Epidermal melanocyte (primary cell): ENCODE results near the gene KCTD5.

Experiments used
- DNase-seq: peaks from one replicate; pipeline ENCODE4 v3.0.0; 2011; ENCODE audit warnings: low spot score; ENCODE audit not compliant: insufficient read length

KCTD5 gene

GRCh38 chr16:2724088-2724676 is 41.9 kb downstream of the KCTD5 start:
- DNase-seq, result no peak

- no peak for DNase-seq
Measured at GRCh38 chr16:2724816-2725348, 42.6 kb downstream of the KCTD5 start.

DNA sequence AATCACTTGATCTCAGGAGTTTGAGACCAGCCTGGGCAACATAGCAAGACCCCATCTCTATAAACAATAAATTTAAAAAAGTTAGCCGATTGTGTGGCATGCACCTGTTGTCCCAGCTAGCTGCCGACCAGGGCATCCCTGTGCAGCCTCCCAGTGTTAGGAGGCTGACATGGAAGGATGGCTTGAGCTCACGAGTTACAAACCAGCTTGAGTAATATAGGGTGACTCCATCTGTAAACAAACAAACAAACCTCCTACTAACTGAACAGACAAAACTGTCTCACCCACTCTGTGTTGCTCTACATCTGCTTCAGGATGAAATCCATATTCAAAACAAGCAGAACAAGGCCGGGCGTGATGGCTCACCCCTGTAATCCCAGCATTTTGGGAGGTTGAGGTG is 44.6 kb downstream of the KCTD5 start:
- no peak for DNase-seq

DNA sequence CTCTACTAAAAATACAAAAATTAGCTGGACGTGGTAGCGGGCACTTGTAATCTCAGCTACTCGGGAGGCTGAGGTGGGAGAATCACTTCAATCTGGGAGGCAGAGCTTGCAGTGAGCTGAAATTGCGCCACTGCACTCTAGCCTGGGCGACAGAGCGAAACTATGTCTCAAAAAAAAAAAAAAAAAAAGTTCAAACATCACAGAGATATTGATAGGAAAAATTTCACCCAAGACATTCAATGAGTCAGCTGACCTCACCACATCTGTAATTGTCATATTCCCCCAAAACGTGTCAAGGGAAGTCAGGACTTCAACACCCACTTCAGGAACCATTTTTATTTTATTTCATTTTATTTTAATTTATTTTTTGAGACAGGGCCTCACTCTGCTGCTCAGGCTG is 45.7 kb downstream of the KCTD5 start:
- DNase-seq, result no peak

DNA sequence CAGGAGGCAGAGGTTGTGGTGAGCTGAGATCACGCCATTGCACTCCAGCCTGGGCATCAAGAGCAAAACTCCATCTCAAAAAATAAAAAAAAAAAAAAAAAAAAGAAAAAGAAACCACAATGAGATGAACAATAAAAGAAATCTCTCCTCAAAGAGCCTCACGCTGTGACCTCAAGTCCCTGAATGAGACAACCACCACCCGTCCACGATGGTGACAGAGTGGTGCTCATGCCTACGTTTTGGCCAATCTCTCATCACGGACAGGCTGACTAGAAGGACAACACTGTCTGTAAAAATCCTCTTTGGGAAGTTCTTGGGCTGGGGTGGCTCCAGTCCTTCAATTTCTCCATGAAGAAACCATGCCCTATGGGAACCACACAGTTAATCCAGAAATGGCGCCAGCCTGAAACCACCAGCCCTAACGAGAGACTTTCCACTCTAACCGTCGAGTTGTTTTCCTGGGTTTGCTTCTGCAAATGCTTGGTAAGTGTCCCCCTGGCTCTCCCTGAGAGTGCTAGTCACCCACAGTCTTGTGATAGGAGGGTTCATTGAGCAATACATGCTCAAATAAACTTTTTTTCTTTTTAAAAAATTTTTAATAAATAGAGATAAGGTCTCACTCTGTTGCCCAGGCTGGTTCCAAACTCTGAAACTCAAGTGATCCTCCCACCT is 52.7 kb downstream of the KCTD5 start:
- no peak for DNase-seq

- DNase-seq, result no peak
Measured at GRCh38 chr16:2736476-2737237, 54.3 kb downstream of the KCTD5 start.

- no peak for DNase-seq
Measured at GRCh38 chr16:2737238-2737605, 54.9 kb downstream of the KCTD5 start.

DNA sequence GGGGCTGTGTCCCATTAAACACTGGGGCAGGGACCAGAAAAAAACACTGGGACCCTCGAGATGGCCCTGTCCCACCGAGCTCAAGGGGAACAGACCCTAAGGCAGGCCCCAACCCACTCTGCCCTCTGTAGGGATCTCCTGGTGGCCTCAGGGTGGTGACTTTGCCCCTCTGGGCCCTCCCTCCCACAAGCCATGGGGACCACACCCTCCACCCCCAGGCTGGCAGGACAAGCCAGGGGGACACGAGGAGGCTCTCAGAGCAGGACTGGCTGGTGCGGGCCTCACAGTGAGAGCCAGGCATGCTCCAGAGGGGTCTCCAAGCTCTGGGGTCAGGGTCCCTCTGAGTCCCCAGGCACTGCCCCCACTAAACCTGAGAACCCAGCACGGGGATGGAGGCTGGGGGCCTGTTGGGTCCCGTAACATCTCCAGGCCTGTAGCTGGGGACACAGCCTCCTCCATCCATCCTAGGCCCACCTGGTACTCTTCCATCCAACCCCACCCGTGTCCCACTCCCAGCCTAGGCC is 55.6 kb downstream of the KCTD5 start:
- no peak for DNase-seq

- DNase-seq, result no peak
Measured at GRCh38 chr16:2738615-2739014, 56.3 kb downstream of the KCTD5 start.

DNA sequence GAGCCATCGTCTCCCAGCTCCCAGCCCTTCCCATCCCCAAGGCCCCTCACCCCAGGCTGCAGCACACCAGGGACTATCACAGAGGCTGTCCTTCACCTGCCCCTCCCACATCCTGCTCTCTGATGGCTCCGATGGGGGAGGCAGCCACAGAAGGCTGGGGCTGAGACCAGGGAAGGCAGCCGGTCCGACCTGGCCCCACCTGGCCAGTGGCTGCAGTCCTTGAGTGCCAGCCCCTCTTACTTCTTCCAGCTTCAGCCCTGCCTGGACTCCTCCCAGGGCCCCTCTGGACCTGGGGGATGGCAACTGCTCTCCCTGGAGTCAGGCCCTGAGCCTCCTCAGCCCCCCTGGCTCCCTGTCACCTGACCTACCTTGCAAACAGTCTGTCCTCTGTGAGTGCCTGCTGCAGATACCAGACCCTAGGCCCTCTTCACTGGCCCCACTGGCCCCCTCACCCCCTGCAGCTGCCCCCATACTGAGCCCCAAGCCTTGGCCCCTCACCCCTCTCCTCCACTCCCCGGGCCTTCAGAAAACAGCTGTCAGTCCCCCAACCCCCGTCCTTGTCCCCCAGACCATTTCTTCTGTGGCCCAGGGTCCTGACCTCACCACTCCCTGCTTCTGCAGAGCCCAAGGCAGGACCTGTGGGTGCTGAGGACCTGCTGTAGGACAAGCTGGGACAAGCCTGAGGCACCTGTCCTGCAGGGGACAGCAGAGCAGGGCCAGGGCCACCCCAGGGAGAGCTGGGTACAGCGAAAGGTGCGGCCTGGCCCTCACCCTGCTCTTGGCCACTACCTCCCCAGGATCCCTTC is 57.5 kb downstream of the KCTD5 start:
- no peak for DNase-seq

DNA sequence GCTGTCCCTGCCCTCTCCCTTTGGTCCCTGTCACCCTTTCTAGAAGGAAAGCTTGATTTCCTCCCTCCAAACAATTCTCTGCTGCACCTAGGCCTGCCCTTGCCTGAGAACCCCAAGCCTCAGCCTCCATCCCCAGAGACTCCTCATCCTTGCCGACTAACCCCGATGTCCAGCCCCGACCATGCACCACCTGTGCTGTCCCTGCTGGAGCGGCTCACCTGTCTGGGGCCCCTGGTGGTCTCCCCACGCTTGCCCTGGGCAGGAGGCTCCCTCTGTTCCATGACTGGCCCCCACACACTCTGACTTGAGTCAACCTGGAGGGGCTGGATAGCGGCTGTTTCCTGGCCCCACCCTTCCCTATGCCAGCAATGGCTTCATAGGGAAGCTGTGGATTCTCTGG is 58.2 kb downstream of the KCTD5 start:
- no peak for DNase-seq

GRCh38 chr16:2741168-2741567 is 58.8 kb downstream of the KCTD5 start:
- DNase-seq, result no peak

- DNase-seq, result no peak
Measured at GRCh38 chr16:2742323-2743006, 60.1 kb downstream of the KCTD5 start.

DNA sequence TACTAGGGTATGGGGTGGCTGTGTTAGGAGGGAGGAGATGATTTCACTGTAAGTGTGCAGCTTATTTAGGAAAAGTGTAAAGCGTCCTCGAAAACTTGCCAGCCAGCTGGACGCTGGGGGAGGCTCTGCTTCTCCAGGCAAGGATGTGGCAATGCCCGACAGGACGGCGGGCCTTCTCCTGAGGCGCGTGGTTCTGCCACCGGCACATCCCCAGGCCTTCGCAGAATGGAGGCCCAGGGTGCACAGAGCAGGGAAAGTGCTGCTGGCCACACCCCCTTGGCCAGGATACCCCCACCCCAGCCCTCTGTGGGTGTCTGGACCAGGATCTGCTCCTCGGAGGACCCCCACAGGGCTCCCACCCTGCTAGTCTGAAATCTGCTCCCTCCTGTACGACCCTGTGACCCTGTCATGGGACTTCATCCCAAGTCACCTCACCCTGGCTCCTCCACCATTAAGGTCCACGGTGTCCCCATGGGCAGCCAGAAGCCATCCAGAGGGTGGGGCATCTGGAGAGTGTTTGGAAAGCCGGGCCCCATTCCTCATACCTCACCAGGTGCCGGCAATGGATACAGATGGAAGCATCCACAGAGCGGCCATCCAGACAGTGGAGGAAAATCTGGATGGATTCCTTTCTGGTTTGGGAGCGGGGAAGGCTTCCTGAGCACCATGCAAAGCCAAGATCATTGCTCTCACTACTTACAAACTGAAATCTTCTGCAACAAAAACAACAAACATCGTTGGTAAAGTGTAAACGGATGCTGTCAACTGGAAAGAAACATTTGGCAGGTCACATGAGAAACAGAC is 60.9 kb downstream of the KCTD5 start:
- no peak for DNase-seq

- no peak for DNase-seq
Measured at GRCh38 chr16:2744711-2745110, 62.4 kb downstream of the KCTD5 start.

GRCh38 chr16:2745116-2745890 is 63.0 kb downstream of the KCTD5 start:
- no peak for DNase-seq

GRCh38 chr16:2745961-2746360 is 63.6 kb downstream of the KCTD5 start:
- no peak for DNase-seq

- DNase-seq, result no peak
Measured at GRCh38 chr16:2748757-2749455, 66.6 kb downstream of the KCTD5 start.

GRCh38 chr16:2749476-2749875 is 67.2 kb downstream of the KCTD5 start:
- no peak for DNase-seq
